ENCODE data around the gene PRKD1.

The PRKD1 gene

DNA sequence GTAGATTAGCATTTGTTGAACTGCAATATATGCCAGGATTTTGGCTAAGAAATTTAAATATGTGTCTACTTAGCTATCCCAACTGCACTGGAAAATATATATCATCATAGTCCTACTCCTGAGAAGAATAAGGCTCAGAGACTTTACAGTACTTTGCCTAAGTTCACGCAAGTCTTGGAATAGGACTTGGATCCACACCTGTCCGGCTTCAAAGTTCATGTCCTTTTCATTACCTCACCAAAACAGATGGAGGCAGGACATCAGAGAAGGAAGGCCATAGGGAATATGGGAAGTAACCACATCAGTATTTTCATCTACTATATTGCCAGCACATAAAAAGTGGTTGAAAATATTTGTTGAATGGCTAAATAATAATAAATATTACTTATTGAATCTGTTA, 358.5 kb downstream of the PRKD1 start:
- Histone ChIP-seq H3K27me3 (ENCODE audit: control insufficient read depth, low read length) (no peaks in the 10 kb centered on the region), H3K9me2 (replicated peaks; ENCODE audit: control insufficient read depth, low read length) (no peaks in the 10 kb centered on the region), H3K27ac (ENCODE audit: low read depth, low read length) (no peak overlapping the region), H4K20me1 (ENCODE audit: control insufficient read depth, insufficient read depth, low read depth, low read length) (no peaks in the 10 kb centered on the region), H3K9me3 (ENCODE audit: control insufficient read depth, insufficient read depth, low read length) (no peaks in the 10 kb centered on the region; the same call in 1 of the 2 replicates), H3F3A (ENCODE audit: control insufficient read depth, insufficient read depth) (no peaks in the 10 kb centered on the region), H3K4me3 (ENCODE audit: low read length) (no peak overlapping the region), H3K4me1 (ENCODE audit: control insufficient read depth, low read length) (no peaks in the 10 kb centered on the region), H3K36me3 (ENCODE audit: control insufficient read depth, low read length) (no peaks in the 10 kb centered on the region), H3K79me2 (ENCODE audit: control insufficient read depth, low read length) (no peaks in the 10 kb centered on the region), H3K4me2 (ENCODE audit: low read length) (no peak overlapping the region)
- TF ChIP-seq, protein P1, sequence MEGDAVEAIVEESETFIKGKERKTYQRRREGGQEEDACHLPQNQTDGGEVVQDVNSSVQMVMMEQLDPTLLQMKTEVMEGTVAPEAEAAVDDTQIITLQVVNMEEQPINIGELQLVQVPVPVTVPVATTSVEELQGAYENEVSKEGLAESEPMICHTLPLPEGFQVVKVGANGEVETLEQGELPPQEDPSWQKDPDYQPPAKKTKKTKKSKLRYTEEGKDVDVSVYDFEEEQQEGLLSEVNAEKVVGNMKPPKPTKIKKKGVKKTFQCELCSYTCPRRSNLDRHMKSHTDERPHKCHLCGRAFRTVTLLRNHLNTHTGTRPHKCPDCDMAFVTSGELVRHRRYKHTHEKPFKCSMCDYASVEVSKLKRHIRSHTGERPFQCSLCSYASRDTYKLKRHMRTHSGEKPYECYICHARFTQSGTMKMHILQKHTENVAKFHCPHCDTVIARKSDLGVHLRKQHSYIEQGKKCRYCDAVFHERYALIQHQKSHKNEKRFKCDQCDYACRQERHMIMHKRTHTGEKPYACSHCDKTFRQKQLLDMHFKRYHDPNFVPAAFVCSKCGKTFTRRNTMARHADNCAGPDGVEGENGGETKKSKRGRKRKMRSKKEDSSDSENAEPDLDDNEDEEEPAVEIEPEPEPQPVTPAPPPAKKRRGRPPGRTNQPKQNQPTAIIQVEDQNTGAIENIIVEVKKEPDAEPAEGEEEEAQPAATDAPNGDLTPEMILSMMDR (IDR thresholded peaks at IDR 0.05; ENCODE audit: low read depth, low read length, poor library complexity, severe bottlenecking), result no peak
- no peak for TF ChIP-seq EZH2phosphoT487 (IDR thresholded peaks at IDR 0.05; ENCODE audit: borderline replicate concordance, low read length)

DNA sequence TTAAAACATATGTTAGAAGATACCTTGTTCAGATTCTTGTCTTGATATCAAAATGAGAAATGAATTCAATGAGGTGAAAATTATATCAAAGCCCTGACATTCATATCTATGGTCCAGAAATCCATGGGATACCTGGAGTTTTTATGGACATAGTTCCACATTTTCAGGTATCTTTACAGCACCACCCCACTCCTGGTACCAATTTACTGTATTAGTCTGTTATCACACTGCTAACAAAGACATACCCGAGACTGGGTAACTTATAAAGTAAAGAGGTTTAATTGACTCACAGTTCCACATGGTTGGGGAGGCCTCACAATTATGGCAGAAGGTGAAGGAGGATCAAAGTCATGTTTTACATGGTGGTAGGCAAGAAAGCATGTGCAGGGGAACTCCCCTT, 361.5 kb downstream of the PRKD1 start:
- no peaks in the 10 kb centered on the region for H3K4me1 ChIP-seq (ENCODE audit: control insufficient read depth, low read length)
- TF ChIP-seq, protein P1 (IDR thresholded peaks at IDR 0.05; ENCODE audit: low read depth, low read length, poor library complexity, severe bottlenecking), result no peak
- TF ChIP-seq EZH2phosphoT487 (IDR thresholded peaks at IDR 0.05; ENCODE audit: borderline replicate concordance, low read length), result no peak
- H3K27me3 ChIP-seq (ENCODE audit: control insufficient read depth, low read length), result no peaks in the 10 kb centered on the region
- no peaks in the 10 kb centered on the region; the same call in 1 of the 2 replicates for H3K9me3 ChIP-seq (ENCODE audit: control insufficient read depth, insufficient read depth, low read length)
- no peak overlapping the region for H3K4me3 ChIP-seq (ENCODE audit: low read length)
- H3F3A ChIP-seq (ENCODE audit: control insufficient read depth, insufficient read depth), result no peaks in the 10 kb centered on the region
- H3K79me2 ChIP-seq (ENCODE audit: control insufficient read depth, low read length), result no peaks in the 10 kb centered on the region
- no peaks in the 10 kb centered on the region for H3K9me2 ChIP-seq (replicated peaks; ENCODE audit: control insufficient read depth, low read length)
- H3K36me3 ChIP-seq (ENCODE audit: control insufficient read depth, low read length), result no peaks in the 10 kb centered on the region
- no peak overlapping the region for H3K27ac ChIP-seq (ENCODE audit: low read depth, low read length)
- H4K20me1 ChIP-seq (ENCODE audit: control insufficient read depth, insufficient read depth, low read depth, low read length), result no peaks in the 10 kb centered on the region
- no peak overlapping the region for H3K4me2 ChIP-seq (ENCODE audit: low read length)

DNA sequence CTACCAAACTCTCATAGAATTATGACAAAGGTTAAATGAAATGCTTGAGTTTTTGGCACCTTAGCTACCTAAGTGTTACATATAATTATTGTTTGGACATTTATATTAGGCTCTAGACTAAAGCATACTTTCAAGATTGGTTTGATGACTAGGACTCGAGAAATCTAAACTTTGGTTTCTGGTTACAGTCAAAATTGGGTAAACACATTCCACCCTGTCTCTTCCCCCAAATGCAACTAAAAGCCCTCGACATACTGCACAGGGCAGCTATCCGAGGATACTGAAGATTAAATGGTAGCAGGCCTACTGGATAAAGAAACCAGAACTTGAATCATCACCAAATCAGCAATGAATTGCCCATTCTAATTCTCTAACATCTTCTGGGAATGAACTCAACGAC, 369.1 kb downstream of the PRKD1 start:
- Histone ChIP-seq H3K79me2 (ENCODE audit: control insufficient read depth, low read length) (no peaks in the 10 kb centered on the region), H4K20me1 (ENCODE audit: control insufficient read depth, insufficient read depth, low read depth, low read length) (no peaks in the 10 kb centered on the region), H3F3A (ENCODE audit: control insufficient read depth, insufficient read depth) (no peaks in the 10 kb centered on the region), H3K9me2 (replicated peaks; ENCODE audit: control insufficient read depth, low read length) (no peaks in the 10 kb centered on the region), H3K36me3 (ENCODE audit: control insufficient read depth, low read length) (no peaks in the 10 kb centered on the region), H3K4me1 (ENCODE audit: control insufficient read depth, low read length) (no peaks in the 10 kb centered on the region), H3K9me3 (ENCODE audit: control insufficient read depth, insufficient read depth, low read length) (no peaks in the 10 kb centered on the region), H3K27me3 (ENCODE audit: control insufficient read depth, low read length) (no peaks in the 10 kb centered on the region), H3K4me3 (ENCODE audit: low read length) (no peak overlapping the region), H3K4me2 (ENCODE audit: low read length) (no peak overlapping the region), H3K27ac (ENCODE audit: low read depth, low read length) (no peak overlapping the region)
- TF ChIP-seq EZH2phosphoT487 (IDR thresholded peaks at IDR 0.05; ENCODE audit: borderline replicate concordance, low read length), result no peak
- TF ChIP-seq, protein P1 (IDR thresholded peaks at IDR 0.05; ENCODE audit: low read depth, low read length, poor library complexity, severe bottlenecking), result no peak

DNA sequence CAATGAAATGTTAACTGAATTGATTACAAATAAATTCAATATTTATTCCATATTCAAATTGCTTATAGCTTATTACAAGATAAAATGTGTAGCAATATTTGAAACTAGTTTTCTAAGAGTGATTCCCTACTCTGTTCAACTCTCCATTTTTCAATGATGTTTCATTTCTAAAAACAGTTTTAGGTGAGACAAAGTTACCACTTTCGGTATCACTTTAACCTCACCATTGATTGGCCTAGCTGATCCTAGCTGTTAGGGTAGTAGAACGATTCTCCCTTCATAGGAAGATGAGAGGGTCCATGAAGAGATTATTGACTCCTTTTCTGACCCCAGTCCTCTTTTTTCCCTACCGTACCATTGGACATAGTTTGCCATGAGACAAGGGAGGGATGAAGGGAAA, 373.3 kb downstream of the PRKD1 start:
- Histone ChIP-seq H3K9me2 (replicated peaks; ENCODE audit: control insufficient read depth, low read length) (no peaks in the 10 kb centered on the region), H4K20me1 (ENCODE audit: control insufficient read depth, insufficient read depth, low read depth, low read length) (no peaks in the 10 kb centered on the region), H3K9me3 (ENCODE audit: control insufficient read depth, insufficient read depth, low read length) (no peaks in the 10 kb centered on the region), H3K36me3 (ENCODE audit: control insufficient read depth, low read length) (no peaks in the 10 kb centered on the region), H3K4me1 (ENCODE audit: control insufficient read depth, low read length) (no peaks in the 10 kb centered on the region), H3K4me3 (ENCODE audit: low read length) (no peak overlapping the region), H3K27me3 (ENCODE audit: control insufficient read depth, low read length) (no peaks in the 10 kb centered on the region), H3K4me2 (ENCODE audit: low read length) (no peak overlapping the region), H3K79me2 (ENCODE audit: control insufficient read depth, low read length) (no peaks in the 10 kb centered on the region), H3K27ac (ENCODE audit: low read depth, low read length) (no peak overlapping the region), H3F3A (ENCODE audit: control insufficient read depth, insufficient read depth) (no peaks in the 10 kb centered on the region)
- no peak for TF ChIP-seq EZH2phosphoT487 (IDR thresholded peaks at IDR 0.05; ENCODE audit: borderline replicate concordance, low read length)
